Adrenal gland (tissue), 12 donors: Measurements from ENCODE around the gene FBXL7. TPM values are rescaled to one million over a fixed set of nuclear protein-coding genes. Genes with fewer than 3 reads are reported as not detected.

Experiments
- DNase-seq, 7 donors: peaks; one replicate each; pipeline ENCODE4 v3.0.0-alpha.2; 2019 to 2020
- H3K27ac ChIP-seq, 5 donors: fragments of 200-600 bp; sonication (generic) in 4 of 5; 1 replicate in 3 of 5; 2 replicates in 2 of 5; pipeline versions ENCODE4 v1.5.1 to v1.8.0; 2016 to 2020; ENCODE audit warnings: mild to moderate bottlenecking in 1 of 5
- H3K27me3 ChIP-seq: fragments of 200-600 bp; 2 replicates; pipeline ENCODE4 v1.8.0; 2021
- H3K36me3 ChIP-seq, 2 donors: fragments of 200-600 bp; replicated peaks in 1 of 2; 1 replicate in 1 of 2; 2 replicates in 1 of 2; pipeline versions ENCODE4 v1.5.1 to v1.8.0; 2018 to 2022
- H3K4me1 ChIP-seq, 2 donors: fragments of 200-600 bp; replicated peaks in 1 of 2; 1 replicate in 1 of 2; 2 replicates in 1 of 2; pipeline versions ENCODE4 v1.5.1 to v1.8.0; 2018 to 2021
- H3K4me3 ChIP-seq, 4 donors: fragments of 200-600 bp; sonication (generic) in 3 of 4; one replicate each; pipeline ENCODE4 v1.5.1; 2016 to 2018
- H3K9me3 ChIP-seq, 3 donors: fragments of 200-600 bp; sonication (generic) in 1 of 3; replicated peaks in 1 of 3; 1 replicate in 2 of 3; 2 replicates in 1 of 3; pipeline versions ENCODE4 v1.5.1 to v1.8.0; 2016 to 2021
- CTCF ChIP-seq, 6 experiments: fragments of 450-650 bp in 4 of 6; fragments of 200-600 bp in 2 of 6; sonication (generic) in 1 of 6; IDR thresholded peaks; 1 replicate in 5 of 6; 2 replicates in 1 of 6; pipeline versions ENCODE4 v1.5.1 to v1.8.0; 2016 to 2021; ENCODE audit warnings: antibody characterized with exemption in 6 of 6, mild to moderate bottlenecking in 2 of 6, moderate library complexity in 1 of 6
- POLR2A ChIP-seq, 2 donors: fragments of 450-650 bp; IDR thresholded peaks; one replicate each; pipeline ENCODE4 v1.6.1; 2017; ENCODE audit warnings: antibody characterized with exemption in 2 of 2, mild to moderate bottlenecking in 2 of 2, moderate library complexity in 1 of 2
- WGBS, 4 donors: extraction: QIAGEN DNeasy Blood & Tissue Kit in 2 of 4; methylation state at CpG; one replicate each; pipeline versions ENCODE4 v1.1.5 to v1.1.7; 2013 to 2017; 5-methylcytosine and 5-hydroxymethylcytosine counted together
- intact Hi-C, 2 donors: fragments of 100-400 bp; cut with DNase I; formaldehyde crosslinking; loops; one replicate each; pipeline versions ENCODE4 v1.14.1 to v1.15.0; 2022 to 2023
- polyA plus RNA-seq, 3 donors: library from polyadenylated mRNA; stranded (reverse); fragments of 200-250 nt in 2 of 3; fragments of 350-450 nt in 1 of 3; fragmentation: Illumina TruSeq in 1 of 3; extraction: RNeasy Lipid Tissue Mini Kit (QIAGEN cat#74804) in 1 of 3; gene quantifications; one replicate each; pipeline ENCODE4 v1.2.3, GENCODE V29; 2013 to 2014
- total RNA-seq, 9 donors: library from RNA; depleted of rRNA in 4 of 9; stranded (reverse); fragments of >200 nt in 4 of 9; fragments of 120-200 nt in 1 of 9; fragmentation: NEBNext Ultra II Directional in 1 of 9; extraction: Animal tissue kit (Norgen Biotek cat#: 25700) in 1 of 9; gene quantifications; one replicate each; pipeline versions ENCODE4 v1.1.0 to v1.2.4, GENCODE V29; 2013 to 2023
- donor health status: healthy with polysubstance abuse.
- donor health status: Bipolar disorder and iron deficiency.
- donor health status: DM: yes; HTN: yes; CAD: no.
- donor health status: DM: no; HTN: no; CAD: no.
- donor health status: DM: no; HTN: no; CAD: no.
- donor health status: DM: yes; HTN: yes; CAD: no.

FBXL7 gene
- total and polyA plus RNA-seq, 12 donors: 22.6 to 59.1 (median 34.0) TPM

GRCh38 chr5:15579193-15579990, 79.4 kb downstream of the FBXL7 start:
- H3K27me3 ChIP-seq: no peaks in the 10 kb centered on the region
- intact Hi-C loops: no loop called here
- no peaks in the 10 kb centered on the region for H3K9me3 ChIP-seq
- no peak for TF ChIP-seq CTCF (IDR thresholded peaks at IDR 0.05)
- no peak for TF ChIP-seq POLR2A (IDR thresholded peaks at IDR 0.05)
- H3K36me3 ChIP-seq: no peaks in the 10 kb centered on the region
- H3K4me3 ChIP-seq: no peak overlapping the region
- peak overlapping the region in 1 of 5 donors; percentile 5 for H3K27ac ChIP-seq
- WGBS, 4 donors: 92 to 97% (median 94%) methylated on average over 3 of the region's 3 CpGs
- H3K4me1 ChIP-seq: peaks cover 23 to 36% of the 10 kb centered on the region in 2 donors
- DNase-seq: no peak

DNA sequence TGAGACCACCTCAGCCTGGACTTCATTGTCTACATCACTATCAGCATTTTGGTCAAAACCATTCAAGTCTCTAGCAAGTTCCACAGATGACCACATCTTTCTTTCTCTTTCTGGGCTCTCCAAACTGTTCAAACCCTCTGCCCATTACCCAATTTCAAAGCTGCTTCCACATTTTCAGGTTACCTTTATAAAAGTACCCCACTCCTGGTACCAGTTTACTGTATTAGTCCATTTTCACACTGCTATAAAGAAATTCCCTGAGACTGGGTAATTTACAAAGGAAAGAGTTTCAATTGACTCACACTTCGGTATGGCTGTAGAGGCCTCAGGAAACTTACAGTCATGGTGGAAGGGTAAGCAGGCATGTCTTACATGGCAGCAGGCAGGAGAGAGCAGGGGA, 84.5 kb downstream of the FBXL7 start:
- no peaks in the 10 kb centered on the region for H3K36me3 ChIP-seq
- no peaks in the 10 kb centered on the region for H3K9me3 ChIP-seq
- intact Hi-C loops: no loop called here
- no peak for TF ChIP-seq CTCF (IDR thresholded peaks at IDR 0.05)
- TF ChIP-seq POLR2A (IDR thresholded peaks at IDR 0.05): no peak
- peaks cover 3 to 22% of the 10 kb centered on the region in 2 donors for H3K4me1 ChIP-seq
- no peak overlapping the region for H3K4me3 ChIP-seq
- 90 to 100% (median 94%) methylated on average over 1 of the region's 1 CpG for WGBS, 4 donors
- H3K27me3 ChIP-seq: no peaks in the 10 kb centered on the region
- H3K27ac ChIP-seq: peak overlapping the region in 1 of 5 donors; percentile 18
- no peak for DNase-seq

GRCh38 chr5:15585128-15585527, 85.1 kb downstream of the FBXL7 start:
- H3K36me3 ChIP-seq: no peaks in the 10 kb centered on the region
- intact Hi-C loops: no loop called here
- no peaks in the 10 kb centered on the region for H3K9me3 ChIP-seq
- H3K4me1 ChIP-seq: peaks cover 3 to 22% of the 10 kb centered on the region in 2 donors
- WGBS, 4 donors: 84 to 89% (median 86%) methylated on average over 2 of the region's 2 CpGs
- no peak for DNase-seq
- peak overlapping the region in 2 of 5 donors; percentile 10 to 28 for H3K27ac ChIP-seq
- no peaks in the 10 kb centered on the region for H3K27me3 ChIP-seq
- TF ChIP-seq CTCF (IDR thresholded peaks at IDR 0.05) (no peak), POLR2A (IDR thresholded peaks at IDR 0.05) (no peak)
- no peak overlapping the region for H3K4me3 ChIP-seq

DNA sequence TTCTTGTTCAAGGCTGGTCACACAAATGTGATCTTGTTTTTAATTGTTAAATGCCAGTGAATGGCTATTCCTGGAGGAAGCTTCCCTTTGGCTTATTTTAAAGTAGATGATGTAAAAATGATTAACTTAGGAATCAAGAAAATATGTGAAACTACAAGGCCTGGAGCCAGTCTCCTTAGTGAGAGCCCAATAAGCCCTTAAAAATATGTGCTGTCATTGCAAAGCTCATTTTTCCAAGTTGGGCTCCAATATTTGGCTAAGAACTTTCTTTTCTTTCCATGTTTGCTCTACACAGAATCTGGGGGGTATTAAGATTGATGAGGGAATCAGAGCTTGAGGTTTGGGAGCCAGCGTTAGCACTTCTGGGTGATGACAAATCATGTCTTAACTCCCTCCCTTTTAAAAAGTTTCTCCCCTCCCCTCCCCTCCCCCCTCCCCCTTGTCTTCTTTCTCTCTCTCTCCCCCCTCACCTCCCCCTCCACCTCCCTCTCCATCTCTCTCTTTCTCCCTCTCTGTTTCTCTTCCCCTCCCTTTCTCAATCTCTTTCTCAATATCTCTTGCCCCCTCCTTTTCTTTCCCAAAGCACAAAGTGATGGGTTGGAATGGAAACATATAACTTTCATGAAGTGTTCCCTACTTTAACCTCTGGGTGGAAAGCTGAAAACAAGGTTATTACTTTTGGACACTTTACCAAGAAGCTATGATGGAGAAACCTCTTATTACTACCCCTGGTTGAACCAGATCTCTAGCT, 86.0 kb downstream of the FBXL7 start:
- TF ChIP-seq POLR2A (IDR thresholded peaks at IDR 0.05) (no peak), CTCF (IDR thresholded peaks at IDR 0.05) (no peak)
- no peaks in the 10 kb centered on the region for H3K9me3 ChIP-seq
- 62 to 86% (median 74%) methylated on average over 1 of the region's 1 CpG for WGBS, 4 donors
- no peaks in the 10 kb centered on the region for H3K36me3 ChIP-seq
- no peaks in the 10 kb centered on the region for H3K27me3 ChIP-seq
- peak overlapping the region in 1 of 5 donors; percentile 28 for H3K27ac ChIP-seq
- intact Hi-C loops: no loop called here
- no peak for DNase-seq
- peaks cover 3 to 22% of the 10 kb centered on the region in 2 donors for H3K4me1 ChIP-seq
- no peak overlapping the region for H3K4me3 ChIP-seq
